Stimulated activated CD8-positive, alpha-beta memory T cell treated with anti-CD3 and anti-CD28 coated beads, Interleukin-12 subunit alpha, Interleukin-12 subunit beta, amount 100 ng/mL, for 24 hours (primary cell): ENCODE results near the gene TMEM151B.
A peak's percentile ranks its signal among the peaks of the same experiment; 100 is the strongest.
"Not testable (repeated sequence)": the region's sequence is repeated elsewhere in the genome, so short reads cannot be mapped to it uniquely, and the experiment has no call there.

Experiments used
- DNase-seq: peaks from one replicate; pipeline ENCODE4 v3.0.0-alpha.2; 2020; ENCODE audit errors: extremely low read depth

Gene TMEM151B

GRCh38 chr6:44304282-44305199 lies 34.3 kb downstream of the TMEM151B start:
- DNase-seq, result no peak

GRCh38 chr6:44305200-44305725 lies 35.0 kb downstream of the TMEM151B start:
- no peak for DNase-seq

GRCh38 chr6:44306710-44307109 lies 36.5 kb downstream of the TMEM151B start:
- no peak for DNase-seq

GRCh38 chr6:44307217-44307616 lies 37.0 kb downstream of the TMEM151B start:
- DNase-seq, result no peak

GRCh38 chr6:44309092-44309491 lies 38.8 kb downstream of the TMEM151B start:
- DNase-seq, result no peak

- DNase-seq, result no peak
These were observed 39.4 kb downstream of the TMEM151B start for GRCh38 chr6:44309631-44310030.

GRCh38 chr6:44310241-44310640 lies 40.0 kb downstream of the TMEM151B start:
- DNase-seq, result no peak

- DNase-seq, result no peak
These were observed 41.1 kb downstream of the TMEM151B start for GRCh38 chr6:44311304-44311703.

GRCh38 chr6:44311767-44312166 lies 41.5 kb downstream of the TMEM151B start:
- no peak for DNase-seq

GRCh38 chr6:44312901-44313788 lies 42.9 kb downstream of the TMEM151B start, which contains the start of gene AARS2:
Gene AARS2 (minus strand): TSS chr6:44313347. CDS start chr6:44313323, 24 bp downstream.
- DNase-seq, result peak; percentile 84

GRCh38 chr6:44314657-44315056 lies 44.4 kb downstream of the TMEM151B start:
- not testable (repeated sequence) for DNase-seq

GRCh38 chr6:44315516-44315915 lies 45.3 kb downstream of the TMEM151B start:
- no peak for DNase-seq

GRCh38 chr6:44315951-44316350 lies 45.7 kb downstream of the TMEM151B start:
- DNase-seq, result no peak

- no peak for DNase-seq
These were observed 46.2 kb downstream of the TMEM151B start for GRCh38 chr6:44316481-44316880.

GRCh38 chr6:44317136-44317631 lies 46.9 kb downstream of the TMEM151B start:
- DNase-seq, result not testable (repeated sequence)

- no peak for DNase-seq
These were observed 51.0 kb downstream of the TMEM151B start for GRCh38 chr6:44321210-44321609.

- DNase-seq, result no peak
These were observed 56.8 kb downstream of the TMEM151B start for GRCh38 chr6:44327096-44327495.

- no peak for DNase-seq
These were observed 57.5 kb downstream of the TMEM151B start for GRCh38 chr6:44327760-44328159.

- DNase-seq, result not testable (repeated sequence)
These were observed 58.0 kb downstream of the TMEM151B start for GRCh38 chr6:44328203-44328602.

- DNase-seq, result no peak
These were observed 59.6 kb downstream of the TMEM151B start for GRCh38 chr6:44329858-44330257.

- no peak for DNase-seq
These were observed 62.3 kb downstream of the TMEM151B start for GRCh38 chr6:44332585-44332984.
